HG03432 (cell line): ENCODE measurements around the gene NAA10.
A peak's percentile ranks its signal among the peaks of the same experiment; 100 is the strongest.

ENCODE experiments used
- ATAC-seq: cut with Tn5 transposase; IDR thresholded peaks from one replicate; pipeline ENCODE4 v1.9.1; 2021; ENCODE audit warnings: mild to moderate bottlenecking, moderate library complexity; ENCODE audit not compliant: unreplicated experiment

NAA10 gene

DNA sequence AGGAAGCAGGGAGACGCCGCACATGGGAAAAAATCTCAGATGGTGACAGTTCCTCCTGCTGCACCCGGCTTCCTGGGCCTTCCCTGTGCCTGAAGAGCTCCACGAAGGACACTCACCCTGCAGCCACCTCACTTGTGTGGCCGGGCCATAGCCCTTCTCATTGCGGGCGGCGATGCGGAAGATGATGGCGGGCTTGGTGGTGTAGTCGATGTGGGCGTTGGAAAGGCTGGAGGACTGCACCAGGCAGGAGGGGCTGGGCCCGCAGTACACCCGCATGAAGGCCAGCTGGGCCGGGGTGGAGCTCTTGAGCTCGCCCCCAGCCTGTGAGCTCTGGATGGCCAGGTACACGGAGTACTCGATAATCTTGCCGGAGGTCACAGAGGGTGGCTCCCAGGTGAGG is 15.3 kb upstream of the NAA10 start:
- ATAC-seq, result no peak

DNA sequence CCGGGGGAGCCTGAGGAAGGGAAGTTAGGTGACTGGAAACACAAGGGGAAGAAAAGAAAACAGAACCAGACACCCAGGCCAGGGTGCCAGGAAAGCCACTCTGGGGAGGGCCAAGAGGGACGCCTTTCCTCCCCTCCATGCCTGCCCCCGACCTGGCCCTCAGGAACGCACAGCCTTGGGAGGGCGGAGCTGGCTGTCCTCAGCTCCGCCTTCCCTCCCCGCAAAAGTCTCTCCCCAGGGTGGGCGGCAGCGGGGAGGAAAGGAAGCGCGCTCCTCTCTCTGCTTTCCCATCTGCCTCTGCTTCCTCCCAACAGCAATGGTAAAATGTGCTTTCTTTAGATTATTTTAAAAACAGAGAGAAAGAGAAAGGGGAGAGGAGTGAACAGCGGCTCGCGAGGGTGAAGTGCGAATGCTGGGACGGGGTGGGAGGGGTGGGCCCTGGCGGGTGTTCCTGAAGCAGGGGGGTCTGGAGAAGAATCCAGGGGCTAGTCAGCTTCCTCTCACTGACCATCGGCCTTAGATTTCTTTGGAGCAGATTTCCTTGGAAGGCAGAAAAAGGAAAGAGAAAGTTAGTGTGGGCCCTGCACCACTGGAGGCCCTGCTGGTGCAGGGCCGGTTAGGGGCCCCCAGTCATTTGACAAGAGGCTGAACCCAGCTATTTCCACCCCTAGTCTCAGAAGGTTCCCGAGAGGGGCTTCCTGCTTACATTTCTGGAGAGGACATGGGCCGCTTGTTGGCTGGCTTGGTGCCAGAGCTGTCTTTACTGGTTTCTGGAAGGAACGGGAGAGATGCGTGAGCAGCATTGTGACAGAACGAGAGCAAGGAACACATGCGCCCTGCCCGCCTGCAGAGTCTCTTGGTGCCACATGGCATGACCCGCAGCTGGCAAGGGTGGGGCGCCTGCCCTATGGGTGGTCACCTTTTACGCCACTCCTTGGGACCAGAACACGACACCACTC is 14.3 kb upstream of the NAA10 start:
- ATAC-seq, result no peak

DNA sequence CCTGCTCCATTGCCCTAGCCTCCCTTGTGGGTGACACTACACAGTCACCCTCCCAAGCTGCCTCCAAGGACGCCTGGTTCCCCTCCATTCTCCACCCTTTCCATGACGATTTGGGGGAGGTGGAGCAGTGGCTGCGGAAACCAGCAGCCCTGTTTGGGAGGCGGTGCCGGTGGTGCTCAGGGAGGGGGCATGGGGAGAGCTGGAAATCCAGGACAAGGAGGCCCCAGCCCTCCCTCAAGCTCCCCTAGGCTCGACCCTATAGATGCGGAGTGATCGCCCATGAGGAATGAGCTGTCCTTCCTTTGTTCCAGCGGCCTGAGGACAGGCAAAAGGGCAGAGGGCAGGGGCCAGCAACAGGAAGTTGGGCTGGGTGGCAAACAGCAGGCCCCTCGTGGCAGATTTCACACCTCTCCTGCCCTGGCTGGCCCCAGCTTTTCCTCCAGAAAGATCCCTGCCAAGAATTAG is 13.2 kb upstream of the NAA10 start:
- no peak for ATAC-seq

DNA sequence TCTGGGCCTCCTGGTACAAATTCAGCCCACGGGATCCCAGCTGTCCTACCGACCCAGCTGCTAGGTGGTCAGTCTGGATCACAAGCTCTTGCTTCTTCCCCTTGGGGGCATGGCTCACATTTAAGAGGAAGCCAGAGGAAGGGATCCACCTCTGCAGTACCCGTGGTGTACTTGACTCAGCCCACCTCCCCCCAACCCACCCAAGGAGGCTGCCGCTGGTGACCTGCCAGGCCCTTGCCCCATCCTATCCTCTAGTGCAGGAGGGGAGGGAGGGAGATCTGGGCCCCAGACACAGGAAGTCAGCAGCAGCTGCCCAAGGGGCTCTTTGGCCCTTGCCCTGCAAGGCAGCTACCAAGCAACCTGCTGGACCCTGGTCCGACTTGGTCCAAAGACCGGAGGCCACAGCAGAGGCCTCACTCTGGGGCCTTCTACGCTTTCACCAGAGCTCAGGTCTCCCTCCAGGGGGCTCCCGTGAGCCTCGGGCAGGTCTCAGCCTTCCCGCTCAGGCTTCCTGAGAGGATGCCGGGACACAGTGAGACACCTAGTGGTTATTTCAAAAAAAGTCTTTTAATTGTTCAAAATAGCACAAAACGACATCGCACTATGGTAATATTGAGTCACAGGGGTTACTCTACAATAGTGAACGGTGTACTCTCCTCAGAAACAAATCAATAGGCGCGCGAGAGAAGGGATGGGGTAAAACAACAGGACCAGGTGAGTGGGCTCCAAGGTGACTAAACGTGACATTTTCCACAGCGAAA is 12.4 kb upstream of the NAA10 start:
- peak; percentile 65 for ATAC-seq

DNA sequence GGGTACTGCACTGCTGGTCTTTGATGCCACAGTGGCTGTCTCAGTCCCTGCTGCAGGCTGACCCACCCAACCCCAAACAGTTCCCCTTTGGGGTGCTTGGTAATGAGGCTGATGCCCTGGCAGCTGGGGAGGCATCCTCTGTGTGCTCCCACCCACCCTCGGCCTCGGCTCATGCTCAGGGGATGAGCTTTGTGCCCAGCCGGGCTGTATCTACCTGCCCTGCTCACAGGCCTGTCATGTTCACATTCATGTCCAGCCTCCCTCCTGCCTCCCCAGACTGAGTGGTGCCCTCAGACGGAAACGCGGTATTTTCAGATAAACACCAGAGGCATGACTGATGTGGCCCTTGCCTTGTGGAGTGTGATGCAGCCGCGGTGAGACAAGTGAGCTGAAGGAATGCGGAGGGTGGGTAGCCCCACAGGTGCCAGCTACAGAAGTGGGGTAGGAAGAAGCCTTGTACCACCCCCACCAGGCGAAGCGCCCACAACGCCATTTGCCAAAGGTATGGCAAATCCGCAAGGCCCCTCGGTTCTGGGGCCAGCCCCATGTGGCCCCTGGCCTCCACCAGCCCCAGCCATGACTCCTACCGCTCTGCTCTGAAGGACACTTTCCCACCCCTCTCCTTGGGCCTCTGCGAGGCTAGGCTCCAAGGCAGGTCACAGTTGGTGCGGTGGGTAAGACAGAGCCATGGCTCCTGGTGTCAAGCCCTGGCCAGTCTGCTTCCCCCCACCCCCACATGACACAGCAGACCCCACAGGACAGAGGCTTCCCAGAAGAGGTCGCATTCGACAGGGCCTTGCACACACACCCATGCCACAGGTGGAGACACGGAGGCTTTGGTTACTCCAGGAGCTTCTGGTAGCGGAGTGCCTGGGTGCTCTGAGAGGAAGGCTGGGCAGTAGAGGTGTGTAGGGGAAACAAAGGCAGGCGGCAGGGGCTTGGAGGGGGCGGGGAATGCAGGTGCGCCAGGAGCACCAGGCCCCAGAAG is 11.4 kb upstream of the NAA10 start:
- ATAC-seq, result no peak

DNA sequence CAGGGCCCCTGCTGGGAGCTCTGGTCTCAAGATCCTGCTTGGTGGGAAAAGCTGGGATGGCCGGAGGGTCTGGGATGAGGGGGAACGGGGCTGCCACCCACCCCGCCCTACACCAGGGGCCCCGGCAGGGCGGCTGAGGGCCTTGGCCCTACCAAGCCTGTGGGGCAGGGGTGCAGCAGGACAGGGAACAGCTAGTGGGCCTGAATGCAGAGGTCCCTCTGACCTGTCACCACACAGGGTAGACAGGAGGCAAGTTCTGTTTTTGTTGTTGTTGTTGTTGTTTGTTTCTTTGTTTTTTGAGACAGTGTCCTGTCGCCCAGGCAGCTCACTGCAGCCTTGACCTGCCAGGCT is 9.9 kb upstream of the NAA10 start:
- ATAC-seq, result no peak

DNA sequence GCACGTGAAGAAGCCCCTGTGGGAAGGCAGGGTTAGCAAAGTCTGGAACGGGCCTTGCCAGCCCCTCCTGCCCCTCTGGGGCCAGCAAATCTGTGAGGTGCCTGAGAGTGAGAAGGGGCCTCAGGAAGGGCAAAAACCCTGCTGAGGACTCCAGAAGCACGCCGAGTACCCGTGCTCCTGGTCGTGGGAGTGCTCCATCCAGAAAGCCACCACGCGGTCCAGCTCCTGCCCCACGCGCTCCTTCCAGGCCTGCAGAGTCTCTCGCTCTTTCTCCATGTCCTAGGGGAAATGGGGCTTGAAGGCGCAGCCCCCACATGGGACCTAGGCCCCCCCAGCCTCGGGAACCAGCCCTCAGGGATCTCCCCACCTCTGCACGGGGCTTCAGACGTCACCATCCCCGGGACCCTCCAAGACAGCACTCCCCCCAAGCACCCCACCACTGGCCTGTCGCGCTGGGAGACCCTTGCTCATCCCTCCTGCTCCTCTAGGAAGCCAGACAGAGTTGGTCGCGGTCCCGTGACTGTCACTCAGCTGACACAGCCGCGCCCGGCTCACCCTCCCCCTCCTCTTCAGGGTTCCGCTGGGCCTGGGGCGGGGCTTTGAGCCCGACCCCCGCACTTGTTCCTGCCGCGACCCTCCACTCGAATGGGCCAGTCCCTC is 9.4 kb upstream of the NAA10 start, which contains the start of gene RENBP:
Gene RENBP (minus strand): TSS at position 504 of the 660 bp plus-strand sequence. CDS start 33 bp downstream, at position 471.
- no peak for ATAC-seq

DNA sequence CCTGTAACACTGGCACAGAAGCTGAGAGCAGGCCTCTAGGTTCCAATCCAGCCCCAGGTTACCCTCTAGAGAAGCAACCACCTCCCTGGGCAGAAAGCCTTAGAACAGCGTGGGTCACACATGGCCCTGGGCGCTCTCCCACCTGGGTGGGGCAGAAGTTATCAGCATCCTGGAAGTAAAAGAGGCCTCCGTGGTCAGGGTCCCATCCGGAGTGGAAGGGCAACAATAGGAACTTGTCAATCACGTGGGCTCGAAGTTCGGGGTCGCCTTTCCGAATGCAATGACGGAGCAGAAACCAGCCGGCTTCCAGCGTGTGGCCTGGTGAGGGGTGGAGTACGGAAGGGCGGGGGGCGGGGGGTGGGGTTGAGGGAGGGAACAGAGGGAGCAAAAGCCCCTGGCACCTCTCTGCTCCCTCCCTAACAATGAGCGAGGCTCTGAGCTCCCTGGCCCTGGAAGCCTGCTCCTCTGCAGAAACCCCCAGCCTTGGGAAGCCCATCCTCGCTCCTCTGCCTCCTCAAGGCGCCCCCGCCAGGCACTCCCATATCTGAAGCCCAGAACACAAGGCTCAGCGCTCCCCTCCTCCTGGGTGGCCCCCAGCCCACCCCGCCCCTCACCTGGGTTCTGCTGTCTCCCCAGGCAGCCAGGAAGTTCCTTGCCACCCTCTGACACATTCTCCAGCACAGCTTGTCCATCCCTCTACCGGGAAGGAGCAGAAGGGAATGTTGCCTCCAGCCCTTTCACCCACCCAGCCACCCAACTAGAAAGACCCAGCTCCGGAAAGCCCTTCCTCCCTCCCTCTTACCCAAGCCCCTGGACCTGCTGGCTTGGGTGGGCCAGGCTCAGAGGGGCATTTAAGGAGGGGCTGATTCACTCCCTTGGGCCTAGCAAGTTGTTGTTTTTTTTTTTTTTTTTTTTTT is 6.8 kb upstream of the NAA10 start:
- no peak for ATAC-seq

DNA sequence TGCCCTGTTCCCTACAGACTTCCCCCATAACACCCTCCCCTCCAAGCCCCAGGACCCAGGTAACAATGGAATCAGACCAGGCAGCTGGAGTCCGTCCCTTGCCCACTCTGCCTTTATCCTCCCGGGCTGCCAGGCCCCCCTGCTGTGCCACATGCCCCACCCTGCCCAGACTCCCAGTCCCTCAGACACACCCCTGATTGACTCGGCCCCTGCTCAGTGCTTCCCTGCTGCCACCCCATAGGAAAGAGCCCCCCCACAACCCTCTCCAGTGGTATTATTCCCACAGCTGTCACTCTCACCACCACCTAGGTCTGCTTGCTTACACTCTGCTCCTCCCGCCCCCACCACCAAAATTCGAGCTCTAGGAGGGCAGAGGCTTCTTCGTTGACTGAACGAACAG is 4.7 kb upstream of the NAA10 start:
- no peak for ATAC-seq

DNA sequence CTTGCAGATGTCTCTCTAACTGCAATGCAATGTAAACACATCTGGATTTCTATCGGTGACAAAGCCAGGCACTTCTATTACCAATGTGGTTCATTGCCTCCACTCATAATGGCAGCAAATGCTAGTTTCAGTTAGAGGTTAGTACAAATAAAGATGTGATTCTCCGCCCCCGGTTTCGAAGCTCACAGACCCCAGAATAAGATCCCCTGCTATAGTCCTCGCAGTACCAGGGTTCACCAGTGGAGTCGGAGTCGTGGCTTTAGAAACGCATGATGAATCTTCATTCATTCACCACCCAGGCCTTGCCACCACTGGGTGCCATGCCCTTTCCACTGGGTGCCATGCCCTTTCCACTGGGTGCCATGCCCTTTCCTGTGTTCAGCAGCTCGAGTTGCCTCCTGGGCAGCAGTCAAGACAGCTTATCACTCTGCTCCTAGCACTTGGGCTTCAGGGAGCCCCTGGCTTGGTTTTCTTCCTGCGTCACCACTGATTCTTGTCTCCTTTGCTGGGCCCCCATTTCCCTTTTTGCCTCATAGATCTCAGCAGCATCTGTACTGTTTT is 3.5 kb upstream of the NAA10 start:
- ATAC-seq, result no peak

DNA sequence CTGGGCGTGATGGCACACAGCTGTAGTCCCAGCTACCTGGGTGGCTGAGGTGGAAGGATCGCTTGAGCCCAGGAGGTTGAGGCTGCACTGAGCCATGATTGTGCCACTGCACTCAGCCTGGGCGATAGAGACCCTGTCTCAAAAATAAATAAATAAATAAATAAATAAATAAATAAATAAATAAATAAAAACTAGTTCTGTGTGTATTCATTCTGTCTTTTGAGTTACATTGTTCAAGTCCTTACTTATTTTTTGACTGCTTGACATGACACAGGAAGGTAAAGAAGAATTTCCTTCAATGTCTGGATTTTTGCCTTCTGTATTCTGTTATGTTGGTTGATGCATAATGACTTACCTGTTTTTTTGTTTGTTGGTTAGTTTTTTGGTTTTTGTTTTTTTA is 2.2 kb upstream of the NAA10 start:
- ATAC-seq, result no peak

DNA sequence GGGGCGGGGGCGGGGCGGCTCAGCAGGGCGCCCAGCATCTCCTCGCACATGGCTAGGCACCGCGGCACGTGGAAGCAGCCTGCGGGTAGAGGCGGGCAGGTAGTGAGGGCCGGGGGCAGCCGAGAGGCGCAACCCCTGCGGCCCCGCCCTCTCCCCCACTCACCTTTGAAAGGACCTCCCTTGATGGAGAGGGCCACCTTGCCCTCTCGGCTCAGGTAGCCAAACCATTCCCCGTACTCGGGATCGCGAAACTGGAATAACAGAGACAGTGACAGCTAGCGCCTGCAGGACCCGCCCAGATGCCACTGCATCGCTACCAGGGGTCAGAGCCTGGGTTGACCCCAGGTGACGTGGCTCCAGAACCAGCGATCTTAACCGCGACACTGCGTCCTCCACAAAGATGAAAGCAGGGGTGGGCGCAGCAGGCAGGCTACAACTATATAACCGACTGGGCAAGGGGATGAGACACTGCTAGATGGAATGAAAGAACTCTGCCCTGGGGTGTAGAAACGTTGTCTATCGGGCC is 552 bp upstream of the NAA10 start:
- peak; percentile 23 for ATAC-seq

DNA sequence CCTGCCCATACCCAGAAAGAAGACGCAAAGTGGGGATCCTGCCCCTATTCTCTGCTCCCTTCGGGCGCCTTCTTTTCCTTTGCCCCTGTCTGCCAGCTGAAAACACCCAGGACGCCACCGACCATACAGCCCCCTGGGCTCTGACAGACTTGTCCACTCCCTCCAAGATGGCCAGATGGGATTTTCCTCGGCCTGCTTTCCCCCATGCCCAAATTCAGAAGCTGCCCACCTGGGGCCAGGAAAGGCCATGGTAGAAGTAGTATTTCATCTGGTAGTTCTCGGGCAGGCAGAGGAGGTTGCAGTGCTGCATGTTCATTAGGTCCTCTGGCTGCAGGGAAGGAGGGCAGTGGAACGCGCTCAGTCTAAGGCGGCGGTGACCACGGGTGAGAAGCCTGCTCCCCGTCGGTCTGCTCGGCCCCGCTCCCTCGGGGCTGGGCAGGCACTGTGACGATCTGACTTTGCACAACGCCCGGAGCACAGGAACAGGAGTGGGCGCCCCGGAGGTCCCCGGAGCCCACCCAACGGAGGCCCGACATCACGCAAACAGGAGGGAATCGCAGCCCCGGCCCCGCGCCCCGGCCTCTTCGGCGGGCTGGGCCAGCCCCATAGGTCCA is 582 bp downstream of the NAA10 start:
- peak; percentile 19 for ATAC-seq

DNA sequence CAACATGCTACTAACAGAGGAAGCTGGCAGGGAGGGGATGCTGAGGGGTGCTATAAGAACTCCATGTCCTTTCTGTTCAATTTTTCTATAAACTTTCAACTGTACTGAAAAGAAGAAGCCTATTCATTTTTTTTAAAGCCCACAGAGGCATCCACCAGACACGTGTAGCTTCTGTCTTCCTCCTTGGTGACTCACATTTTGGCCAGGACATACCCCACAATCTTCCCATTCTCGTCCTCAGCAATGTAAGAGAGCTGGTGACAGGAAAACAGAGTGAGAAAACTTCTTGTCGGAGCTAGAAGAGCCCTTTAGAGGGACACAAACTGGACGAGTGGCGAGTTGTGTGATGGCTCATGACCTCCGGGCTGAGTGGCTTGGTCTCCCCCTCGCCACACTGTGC is 1.1 kb downstream of the NAA10 start:
- ATAC-seq, result no peak

DNA sequence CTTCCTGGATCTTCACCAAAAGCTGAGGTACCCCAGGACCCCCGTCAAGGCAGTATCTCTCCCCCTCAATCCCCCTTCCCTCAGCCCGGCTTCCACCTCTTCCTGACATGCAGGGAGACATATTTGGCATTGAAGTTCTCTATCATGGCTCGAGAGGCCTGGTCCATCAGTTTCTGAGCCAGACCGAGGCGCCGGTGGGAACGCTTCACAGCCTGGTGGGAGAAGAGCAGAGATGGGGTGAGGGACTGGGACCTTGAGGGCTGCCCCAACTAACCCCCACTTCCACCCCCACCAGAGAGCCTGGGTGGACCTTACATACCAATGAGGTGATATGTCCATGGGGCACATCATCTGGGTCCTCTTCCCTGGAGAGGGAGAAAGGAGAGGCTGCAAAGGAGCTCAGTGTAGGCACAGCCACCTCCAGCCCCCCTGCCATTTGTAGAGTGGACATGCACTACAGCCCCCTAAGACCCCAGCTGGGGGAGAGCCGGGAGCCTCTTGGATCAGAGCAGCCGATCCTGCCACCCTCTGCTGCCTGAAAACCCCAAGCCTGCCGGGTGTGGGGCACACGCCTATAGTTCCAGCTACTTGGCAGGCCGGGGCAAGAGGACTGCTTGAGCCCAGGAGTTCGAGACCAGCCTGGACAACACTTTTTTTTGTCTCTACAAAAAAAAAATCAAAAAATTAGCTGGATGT is 2.5 kb downstream of the NAA10 start:
- ATAC-seq, result no peak

DNA sequence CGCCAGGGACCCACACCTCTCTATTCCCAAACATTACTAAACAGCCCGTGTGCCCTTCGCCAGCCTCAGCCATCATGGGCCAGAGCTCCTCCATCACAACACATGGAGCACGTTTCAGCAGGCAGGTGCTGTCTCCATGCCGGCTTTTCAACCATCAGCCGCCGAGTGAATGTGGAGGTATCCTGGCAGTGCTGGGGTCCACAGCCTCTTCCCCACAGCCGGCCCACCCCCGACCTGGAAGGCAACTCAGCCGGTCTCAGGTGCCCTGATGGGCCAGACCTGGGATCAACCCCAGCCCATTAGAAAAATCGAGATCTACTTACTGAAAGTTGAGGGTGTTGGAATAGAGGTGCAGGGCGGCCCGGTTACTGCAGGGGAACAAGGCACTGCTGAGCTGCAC is 3.1 kb downstream of the NAA10 start:
- no peak for ATAC-seq

DNA sequence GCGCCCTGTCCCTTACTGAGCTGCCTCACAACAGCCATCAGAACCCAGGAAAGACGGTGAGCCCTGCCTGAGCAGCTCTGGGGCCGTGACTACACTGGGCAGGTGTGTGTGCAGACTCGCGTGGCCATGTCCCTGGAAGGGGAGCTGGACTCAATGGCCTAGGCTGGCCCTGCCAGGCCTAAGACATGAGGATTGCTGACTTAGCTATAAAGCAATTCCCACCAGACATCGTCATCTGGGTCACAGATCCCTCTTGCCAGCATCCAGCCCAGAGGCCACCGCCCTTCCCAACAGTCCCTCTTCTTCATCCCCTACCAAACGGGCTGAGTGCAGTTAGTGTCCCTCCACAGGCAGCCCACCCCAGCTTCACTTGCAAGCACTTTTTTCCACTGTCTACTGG is 3.7 kb downstream of the NAA10 start:
- ATAC-seq, result no peak
